Calu3 (cell line): ENCODE results near the gene GGNBP2. TPM values are rescaled to one million over a fixed set of nuclear protein-coding genes. Genes with fewer than 3 reads are reported as not detected.

ENCODE experiments used
- BruUV-seq: library from RNA; stranded (reverse); fragments of 400-500 nt; replicated peaks from 2 replicates; lab custom pipeline; 2021; lab: Mats Ljungman, UMichigan
- CTCF ChIA-PET: fragments of 300-600 bp; sonication (Branson Sonifier 250); formaldehyde crosslinking; loops from one replicate; lab custom pipeline; 2022; ENCODE audit warnings: antibody characterized with exemption; lab: Charles Lee
- DNase-seq: peaks from one replicate; pipeline ENCODE4 v3.0.0; 2022
- H3K27ac Mint-ChIP-seq: one replicate; pipeline ENCODE4 v1.8.0; 2022; ENCODE audit warnings: mixed read lengths; ENCODE audit not compliant: unreplicated experiment
- H3K27me3 Mint-ChIP-seq: one replicate; pipeline ENCODE4 v1.8.0; 2022; ENCODE audit warnings: mixed read lengths; ENCODE audit not compliant: unreplicated experiment
- H3K36me3 Mint-ChIP-seq: one replicate; pipeline ENCODE4 v1.8.0; 2022; ENCODE audit warnings: mild to moderate bottlenecking, moderate library complexity, mixed read lengths; ENCODE audit not compliant: insufficient read depth, unreplicated experiment
- H3K4me1 Mint-ChIP-seq: one replicate; pipeline ENCODE4 v1.8.0; 2022; ENCODE audit warnings: mild to moderate bottlenecking, low read depth, mixed read lengths; ENCODE audit not compliant: unreplicated experiment
- H3K4me3 Mint-ChIP-seq: one replicate; pipeline ENCODE4 v1.8.0; 2022; ENCODE audit warnings: mild to moderate bottlenecking, low read depth, moderate library complexity, mixed read lengths; ENCODE audit not compliant: unreplicated experiment
- H3K9me3 Mint-ChIP-seq: one replicate; pipeline ENCODE4 v1.8.0; 2022; ENCODE audit warnings: low read depth, mixed read lengths; ENCODE audit not compliant: unreplicated experiment
- CTCF ChIP-seq: fragments of 200-600 bp; IDR thresholded peaks from one replicate; pipeline ENCODE4 v1.8.0; 2022; ENCODE audit warnings: antibody characterized with exemption; ENCODE audit not compliant: unreplicated experiment
- intact Hi-C: fragments of 100-400 bp; cut with micrococcal nuclease; formaldehyde crosslinking; loops from one replicate; pipeline ENCODE4 v1.10.0; 2022; ENCODE audit not compliant: unreplicated experiment
- total RNA-seq: library from RNA; stranded (reverse); gene quantifications from 2 replicates; pipeline ENCODE4 v1.2.3, GENCODE V29; 2022

The GGNBP2 gene
- total RNA-seq, 1 experiment from 2014 or later = 266 TPM

DNA sequence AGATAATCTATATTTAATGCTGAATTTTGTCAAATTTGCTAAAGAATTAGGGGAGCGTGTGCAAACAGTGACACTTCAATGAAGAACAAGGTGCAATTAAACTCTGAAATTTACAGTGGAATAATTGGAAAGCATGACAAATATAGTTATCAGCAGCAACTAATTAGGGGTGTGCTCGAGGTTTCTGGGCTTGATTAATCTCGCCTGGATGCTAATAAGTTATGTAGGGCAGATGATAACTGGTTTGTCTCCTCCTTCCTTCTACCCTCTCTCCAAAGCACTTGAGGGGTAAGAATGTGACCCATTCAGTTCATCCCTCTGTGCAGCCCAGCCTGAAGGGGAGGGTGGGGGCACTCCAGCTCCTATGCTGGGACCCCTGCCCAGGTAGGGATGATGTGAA lies 78.6 kb downstream of the GGNBP2 start:
- Mint-ChIP-seq H3K36me3 (no peaks in the 10 kb centered on the region), H3K27me3 (no peaks in the 10 kb centered on the region), H3K27ac (no peak overlapping the region), H3K4me3 (no peak overlapping the region), H3K9me3 (no peaks in the 10 kb centered on the region), H3K4me1 (no peaks in the 10 kb centered on the region)
- CTCF ChIA-PET = interaction anchor here (1.0 kb wide), 1 partner anchor 20 kb away, joined by 5 read pairs; no protein-coding TSS in a partner anchor
- no peak for DNase-seq
- no TSS peak for BruUV-seq
- intact Hi-C loops = loop anchor here (10.0 kb wide), 1 partner anchor 232 kb away; no protein-coding TSS in a partner anchor
- no peak for TF ChIP-seq CTCF

DNA sequence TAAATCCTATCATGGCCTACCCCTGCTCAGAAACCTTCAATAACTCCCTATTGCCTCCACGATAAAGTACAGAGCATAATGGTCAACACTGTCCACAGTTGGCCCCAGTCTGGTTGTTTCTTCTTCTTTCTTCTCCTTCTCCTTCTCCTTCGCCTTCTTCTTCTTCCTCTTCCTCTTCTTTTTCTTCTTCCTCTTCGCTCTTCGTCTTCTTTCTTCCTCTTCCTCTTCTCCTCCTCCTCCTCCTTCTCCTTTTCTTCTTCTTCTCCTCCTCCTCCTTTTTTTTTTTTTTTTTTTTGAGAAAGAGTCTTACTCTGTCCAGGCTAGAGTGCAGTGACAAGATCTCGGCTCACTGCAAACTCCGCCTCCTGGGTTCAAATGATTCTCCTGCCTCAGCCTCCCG lies 80.5 kb downstream of the GGNBP2 start:
- H3K4me1 Mint-ChIP-seq = no peaks in the 10 kb centered on the region
- no TSS peak for BruUV-seq
- no peak for DNase-seq
- H3K27ac Mint-ChIP-seq = no peak overlapping the region
- no peaks in the 10 kb centered on the region for H3K36me3 Mint-ChIP-seq
- CTCF ChIA-PET = interaction anchor here (0.6 to 1.9 kb wide), 11 partner anchors 9 to 748 kb away, joined by 3 to 24 read pairs (median 5); partner anchors contain the start of gene MRM1
- no peak overlapping the region for H3K4me3 Mint-ChIP-seq
- no peak for TF ChIP-seq CTCF
- H3K9me3 Mint-ChIP-seq = no peaks in the 10 kb centered on the region
- peaks cover 12% of the 10 kb centered on the region for H3K27me3 Mint-ChIP-seq
- intact Hi-C loops = loop anchor here (5.0 to 10.0 kb wide), 3 partner anchors 230 to 612 kb away; no protein-coding TSS in a partner anchor

DNA sequence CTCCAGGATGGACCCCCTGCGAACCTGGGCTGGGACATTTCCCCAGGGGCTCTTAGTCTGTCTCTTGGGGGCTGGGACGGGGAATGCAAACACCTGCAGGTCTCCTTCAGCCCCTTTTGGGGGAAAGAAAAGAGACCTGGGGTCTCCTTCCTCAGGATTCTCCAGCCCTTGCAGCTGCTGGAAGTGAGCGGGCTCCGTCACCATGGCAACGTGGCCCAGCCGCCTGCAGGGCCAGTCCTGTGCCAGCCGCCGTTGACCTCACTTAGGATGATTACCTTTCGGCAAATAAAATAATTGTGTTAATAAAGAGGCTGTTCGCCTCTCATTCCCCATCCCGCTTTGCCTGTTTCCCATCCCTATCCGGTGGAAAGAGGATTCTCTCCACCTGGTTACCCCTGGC lies 82.4 kb downstream of the GGNBP2 start:
- intact Hi-C loops = loop anchor here (5.0 to 10.0 kb wide), 3 partner anchors 228 to 610 kb away; no protein-coding TSS in a partner anchor
- Mint-ChIP-seq H3K27me3 (peaks cover 31% of the 10 kb centered on the region), H3K4me3 (no peak overlapping the region), H3K4me1 (no peaks in the 10 kb centered on the region), H3K27ac (no peak overlapping the region), H3K9me3 (no peaks in the 10 kb centered on the region), H3K36me3 (no peaks in the 10 kb centered on the region)
- TF ChIP-seq CTCF = no peak
- BruUV-seq = no TSS peak
- CTCF ChIA-PET = interaction anchor here (0.7 to 3.1 kb wide), 6 partner anchors 9 to 80 kb away, joined by 3 to 30 read pairs (median 5); partner anchors contain the start of gene MRM1
- no peak for DNase-seq

- no peak for DNase-seq
- H3K4me3 Mint-ChIP-seq = no peak overlapping the region
- H3K9me3 Mint-ChIP-seq = no peaks in the 10 kb centered on the region
- H3K4me1 Mint-ChIP-seq = no peaks in the 10 kb centered on the region
- H3K27ac Mint-ChIP-seq = no peak overlapping the region
- TF ChIP-seq CTCF = no peak
- H3K36me3 Mint-ChIP-seq = no peaks in the 10 kb centered on the region
- intact Hi-C loops = loop anchor here (2.0 to 10.0 kb wide), 5 partner anchors 78 to 609 kb away; no protein-coding TSS in a partner anchor
- BruUV-seq = no TSS peak
- H3K27me3 Mint-ChIP-seq = peaks cover 46% of the 10 kb centered on the region
- CTCF ChIA-PET = interaction anchor here (0.5 to 3.1 kb wide), 15 partner anchors 12 to 611 kb away, joined by 3 to 30 read pairs (median 5); partner anchors contain the start of gene MRM1
Measured at GRCh38 chr17:36628576-36628975, 83.9 kb downstream of the GGNBP2 start.
